GM23338 (cell line): Measurements from ENCODE around the gene AVPR1B. TPM values are rescaled to one million over a fixed set of nuclear protein-coding genes. Genes with fewer than 3 reads are reported as not detected.

Source experiments
- ATAC-seq: fragments of 200-7000 bp; cut with Tn5 transposase; 3 replicates; pipeline ENCODE4 v1.9.1; 2020
- DNase-seq: peaks from one replicate; pipeline ENCODE4 v3.0.0-alpha.2; 2015; ENCODE audit warnings: low spot score
- H2AFZ ChIP-seq: fragments of 200-600 bp; sonication (generic); 2 replicates; pipeline ENCODE4 v1.8.0; 2016; ENCODE audit warnings: antibody characterized with exemption, mild to moderate bottlenecking, moderate library complexity
- H3F3A ChIP-seq: fragments of 200-600 bp; sonication (generic); replicated peaks from 2 replicates; pipeline ENCODE4 v1.8.0; 2017; ENCODE audit warnings: antibody characterized with exemption, mixed run types, low read depth
- H3K27ac ChIP-seq: fragments of 200-600 bp; sonication (generic); 2 replicates; pipeline ENCODE4 v1.6.1; 2016; ENCODE audit warnings: low read depth
- H3K27me3 ChIP-seq: fragments of 200-600 bp; sonication (generic); 2 replicates; pipeline ENCODE4 v1.8.0; 2016; ENCODE audit warnings: mild to moderate bottlenecking, mixed run types, moderate library complexity; ENCODE audit not compliant: insufficient read depth
- H3K36me3 ChIP-seq: fragments of 200-600 bp; sonication (generic); 2 replicates; pipeline ENCODE4 v1.8.0; 2016; ENCODE audit warnings: mild to moderate bottlenecking; ENCODE audit not compliant: insufficient read depth
- H3K4me1 ChIP-seq: fragments of 200-600 bp; sonication (generic); 2 replicates; pipeline ENCODE4 v1.8.0; 2016; ENCODE audit warnings: mild to moderate bottlenecking, moderate library complexity; ENCODE audit not compliant: insufficient read depth
- H3K4me2 ChIP-seq: fragments of 200-600 bp; sonication (generic); 2 replicates; pipeline ENCODE4 v1.7.1; 2017; ENCODE audit warnings: mixed run types
- H3K4me3 ChIP-seq: fragments of 200-600 bp; sonication (generic); 2 replicates; pipeline ENCODE4 v1.6.1; 2016; ENCODE audit warnings: mixed run types
- H3K79me2 ChIP-seq: fragments of 200-600 bp; sonication (generic); replicated peaks from 2 replicates; pipeline ENCODE4 v1.8.0; 2017; ENCODE audit warnings: mild to moderate bottlenecking; ENCODE audit not compliant: insufficient read depth
- H3K9me2 ChIP-seq: fragments of 200-600 bp; sonication (generic); 2 replicates; pipeline ENCODE4 v1.8.0; 2017; ENCODE audit not compliant: insufficient read depth
- H4K20me1 ChIP-seq: fragments of 200-600 bp; sonication (generic); replicated peaks from 2 replicates; pipeline ENCODE4 v1.8.0; 2017; ENCODE audit warnings: mild to moderate bottlenecking; ENCODE audit not compliant: insufficient read depth
- H3K27ac Mint-ChIP-seq: 2 replicates; pipeline ENCODE4 v1.8.0; 2020; ENCODE audit warnings: inconsistent platforms, mild to moderate bottlenecking, moderate library complexity, mixed read lengths
- H3K27me3 Mint-ChIP-seq: 3 replicates; pipeline ENCODE4 v1.8.0; 2022; ENCODE audit warnings: low read depth, mild to moderate bottlenecking, moderate library complexity, mixed read lengths, inconsistent platforms; ENCODE audit not compliant: insufficient read depth, poor library complexity
- H3K36me3 Mint-ChIP-seq: 3 replicates; pipeline ENCODE4 v1.8.0; 2021; ENCODE audit warnings: low read depth, mild to moderate bottlenecking, inconsistent platforms, moderate library complexity, mixed read lengths
- H3K4me1 Mint-ChIP-seq: 3 replicates; pipeline ENCODE4 v1.8.0; 2020; ENCODE audit warnings: mild to moderate bottlenecking, inconsistent platforms, mixed read lengths
- H3K4me3 Mint-ChIP-seq: 3 replicates; pipeline ENCODE4 v1.8.0; 2021; ENCODE audit warnings: moderate library complexity, mild to moderate bottlenecking, inconsistent platforms, mixed read lengths
- H3K9me3 Mint-ChIP-seq: 3 replicates; pipeline ENCODE4 v1.8.0; 2020; ENCODE audit warnings: moderate library complexity, mild to moderate bottlenecking, inconsistent platforms, mixed read lengths
- CREB1 ChIP-seq: fragments of 250-450 bp; sonication (Bioruptor Pico); IDR thresholded peaks from 2 replicates; pipeline ENCODE4 v1.5.0; 2020; ENCODE audit warnings: low read depth, mild to moderate bottlenecking, moderate library complexity
- EZH2 ChIP-seq: fragments of 200-600 bp; sonication (generic); IDR thresholded peaks from one replicate; pipeline ENCODE4 v1.8.0; 2017; ENCODE audit warnings: antibody characterized with exemption, mild to moderate bottlenecking, low read depth; ENCODE audit not compliant: unreplicated experiment
- EZH2phosphoT487 ChIP-seq: fragments of 200-600 bp; sonication (generic); IDR thresholded peaks from one replicate; pipeline ENCODE4 v1.8.1; 2018; ENCODE audit warnings: antibody characterized with exemption; ENCODE audit not compliant: unreplicated experiment
- JUNB ChIP-seq: IDR thresholded peaks from one replicate; pipeline ENCODE4 v1.6.1; 2016; ENCODE audit warnings: antibody characterized with exemption; ENCODE audit not compliant: unreplicated experiment
- NANOG ChIP-seq: IDR thresholded peaks from 2 replicates; pipeline ENCODE4 v1.6.1; 2016; ENCODE audit warnings: antibody characterized with exemption, borderline replicate concordance
- POLR2AphosphoS5 ChIP-seq: IDR thresholded peaks from 2 replicates; pipeline ENCODE4 v1.6.1; 2016; ENCODE audit warnings: antibody characterized with exemption, low read depth
- STAT1 ChIP-seq: IDR thresholded peaks from one replicate; pipeline ENCODE4 v1.6.1; 2016; ENCODE audit warnings: antibody characterized with exemption; ENCODE audit not compliant: unreplicated experiment
- ZNF114 ChIP-seq: fragments of 250-450 bp; sonication (Bioruptor Pico); IDR thresholded peaks from 2 replicates; pipeline ENCODE4 v1.5.0; 2020; ENCODE audit warnings: mild to moderate bottlenecking, moderate library complexity
- ZNF331 ChIP-seq: fragments of 250-450 bp; sonication (Bioruptor Pico); IDR thresholded peaks from 2 replicates; pipeline ENCODE4 v1.5.0; 2020; ENCODE audit warnings: low read depth, mild to moderate bottlenecking, moderate library complexity
- polyA plus RNA-seq: library from polyadenylated mRNA; unstranded; fragments of >200 nt; fragmentation: Nextera tagmentation; extraction: Ambion mirVana; gene quantifications from 2 replicates; pipeline ENCODE4 v1.2.1, GENCODE V29; 2016
- total RNA-seq: library from RNA; depleted of rRNA; stranded (reverse); fragments of >200 nt; shearing (Covaris generic); gene quantifications from 2 replicates; pipeline ENCODE4 v1.2.3, GENCODE V29; 2014
- TF ChIP-seq, protein P1 (sequence below): fragments of 250-450 bp; sonication (Bioruptor Pico); IDR thresholded peaks from 2 replicates; pipeline ENCODE4 v1.5.0; 2020; ENCODE audit warnings: mild to moderate bottlenecking, moderate library complexity
- TF ChIP-seq, protein P2 (sequence below): IDR thresholded peaks from one replicate; pipeline ENCODE4 v1.6.1; 2018; ENCODE audit warnings: antibody characterized with exemption; ENCODE audit not compliant: unreplicated experiment
- TF ChIP-seq, protein P3 (sequence below), 2 experiments: fragments of 200-600 bp in 1 of 2; sonication (generic) in 1 of 2; conservative IDR thresholded peaks; 2 replicates each; pipeline versions ENCODE4 v1.5.1 to v1.6.1; 2016 to 2017; ENCODE audit warnings: antibody characterized with exemption in 2 of 2, low read depth in 2 of 2, mild to moderate bottlenecking in 2 of 2, moderate library complexity in 1 of 2
- TF ChIP-seq, protein P4 (sequence below): IDR thresholded peaks from 2 replicates; pipeline ENCODE4 v1.6.1; 2016; ENCODE audit warnings: antibody characterized with exemption

Gene AVPR1B
- total and polyA plus RNA-seq, 2 experiments from 2014 or later = 0.24 to 0.52 TPM

DNA sequence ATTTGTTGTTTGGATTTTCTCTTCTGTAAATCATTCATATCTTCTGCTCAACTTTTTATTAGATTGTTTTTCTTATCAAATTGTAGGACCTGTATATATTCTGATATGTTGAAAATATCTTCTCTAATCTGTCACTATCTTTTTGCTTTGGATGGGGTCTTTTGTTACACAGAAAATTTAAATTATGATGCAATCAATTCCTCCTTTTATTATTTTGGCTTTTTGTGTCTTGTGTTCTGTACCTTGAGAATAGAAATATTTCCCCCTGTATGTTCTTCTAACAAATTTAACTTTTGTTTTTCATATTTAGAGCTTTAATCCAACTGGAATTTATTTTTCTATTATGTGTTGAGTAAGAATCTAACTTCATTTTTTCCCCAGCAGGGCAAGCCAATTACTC, 3.2 kb upstream of the AVPR1B start:
- peaks cover 29% of the 10 kb centered on the region for H3K27me3 ChIP-seq
- no peaks in the 10 kb centered on the region for H4K20me1 ChIP-seq
- no peak overlapping the region for H2AFZ ChIP-seq
- H3K9me2 ChIP-seq = no peaks in the 10 kb centered on the region
- Mint-ChIP-seq H3K27me3 (peaks cover 24% of the 10 kb centered on the region), H3K36me3 (no peaks in the 10 kb centered on the region; the same call in 2 of the 3 replicates), H3K27ac (no peak overlapping the region), H3K9me3 (peaks cover 27% of the 10 kb centered on the region), H3K4me3 (no peak overlapping the region), H3K4me1 (peaks cover 10% of the 10 kb centered on the region; the same call in 2 of the 3 replicates)
- H3K27ac ChIP-seq = no peak overlapping the region
- peaks cover 4% of the 10 kb centered on the region; the same call in 1 of the 2 replicates for H3F3A ChIP-seq
- no peak overlapping the region for H3K4me2 ChIP-seq
- H3K4me1 ChIP-seq = peaks cover 3% of the 10 kb centered on the region; the same call in 1 of the 2 replicates
- ATAC-seq = no peak
- no peaks in the 10 kb centered on the region for H3K36me3 ChIP-seq
- DNase-seq = no peak
- no peaks in the 10 kb centered on the region for H3K79me2 ChIP-seq
- TF ChIP-seq, protein P1, sequence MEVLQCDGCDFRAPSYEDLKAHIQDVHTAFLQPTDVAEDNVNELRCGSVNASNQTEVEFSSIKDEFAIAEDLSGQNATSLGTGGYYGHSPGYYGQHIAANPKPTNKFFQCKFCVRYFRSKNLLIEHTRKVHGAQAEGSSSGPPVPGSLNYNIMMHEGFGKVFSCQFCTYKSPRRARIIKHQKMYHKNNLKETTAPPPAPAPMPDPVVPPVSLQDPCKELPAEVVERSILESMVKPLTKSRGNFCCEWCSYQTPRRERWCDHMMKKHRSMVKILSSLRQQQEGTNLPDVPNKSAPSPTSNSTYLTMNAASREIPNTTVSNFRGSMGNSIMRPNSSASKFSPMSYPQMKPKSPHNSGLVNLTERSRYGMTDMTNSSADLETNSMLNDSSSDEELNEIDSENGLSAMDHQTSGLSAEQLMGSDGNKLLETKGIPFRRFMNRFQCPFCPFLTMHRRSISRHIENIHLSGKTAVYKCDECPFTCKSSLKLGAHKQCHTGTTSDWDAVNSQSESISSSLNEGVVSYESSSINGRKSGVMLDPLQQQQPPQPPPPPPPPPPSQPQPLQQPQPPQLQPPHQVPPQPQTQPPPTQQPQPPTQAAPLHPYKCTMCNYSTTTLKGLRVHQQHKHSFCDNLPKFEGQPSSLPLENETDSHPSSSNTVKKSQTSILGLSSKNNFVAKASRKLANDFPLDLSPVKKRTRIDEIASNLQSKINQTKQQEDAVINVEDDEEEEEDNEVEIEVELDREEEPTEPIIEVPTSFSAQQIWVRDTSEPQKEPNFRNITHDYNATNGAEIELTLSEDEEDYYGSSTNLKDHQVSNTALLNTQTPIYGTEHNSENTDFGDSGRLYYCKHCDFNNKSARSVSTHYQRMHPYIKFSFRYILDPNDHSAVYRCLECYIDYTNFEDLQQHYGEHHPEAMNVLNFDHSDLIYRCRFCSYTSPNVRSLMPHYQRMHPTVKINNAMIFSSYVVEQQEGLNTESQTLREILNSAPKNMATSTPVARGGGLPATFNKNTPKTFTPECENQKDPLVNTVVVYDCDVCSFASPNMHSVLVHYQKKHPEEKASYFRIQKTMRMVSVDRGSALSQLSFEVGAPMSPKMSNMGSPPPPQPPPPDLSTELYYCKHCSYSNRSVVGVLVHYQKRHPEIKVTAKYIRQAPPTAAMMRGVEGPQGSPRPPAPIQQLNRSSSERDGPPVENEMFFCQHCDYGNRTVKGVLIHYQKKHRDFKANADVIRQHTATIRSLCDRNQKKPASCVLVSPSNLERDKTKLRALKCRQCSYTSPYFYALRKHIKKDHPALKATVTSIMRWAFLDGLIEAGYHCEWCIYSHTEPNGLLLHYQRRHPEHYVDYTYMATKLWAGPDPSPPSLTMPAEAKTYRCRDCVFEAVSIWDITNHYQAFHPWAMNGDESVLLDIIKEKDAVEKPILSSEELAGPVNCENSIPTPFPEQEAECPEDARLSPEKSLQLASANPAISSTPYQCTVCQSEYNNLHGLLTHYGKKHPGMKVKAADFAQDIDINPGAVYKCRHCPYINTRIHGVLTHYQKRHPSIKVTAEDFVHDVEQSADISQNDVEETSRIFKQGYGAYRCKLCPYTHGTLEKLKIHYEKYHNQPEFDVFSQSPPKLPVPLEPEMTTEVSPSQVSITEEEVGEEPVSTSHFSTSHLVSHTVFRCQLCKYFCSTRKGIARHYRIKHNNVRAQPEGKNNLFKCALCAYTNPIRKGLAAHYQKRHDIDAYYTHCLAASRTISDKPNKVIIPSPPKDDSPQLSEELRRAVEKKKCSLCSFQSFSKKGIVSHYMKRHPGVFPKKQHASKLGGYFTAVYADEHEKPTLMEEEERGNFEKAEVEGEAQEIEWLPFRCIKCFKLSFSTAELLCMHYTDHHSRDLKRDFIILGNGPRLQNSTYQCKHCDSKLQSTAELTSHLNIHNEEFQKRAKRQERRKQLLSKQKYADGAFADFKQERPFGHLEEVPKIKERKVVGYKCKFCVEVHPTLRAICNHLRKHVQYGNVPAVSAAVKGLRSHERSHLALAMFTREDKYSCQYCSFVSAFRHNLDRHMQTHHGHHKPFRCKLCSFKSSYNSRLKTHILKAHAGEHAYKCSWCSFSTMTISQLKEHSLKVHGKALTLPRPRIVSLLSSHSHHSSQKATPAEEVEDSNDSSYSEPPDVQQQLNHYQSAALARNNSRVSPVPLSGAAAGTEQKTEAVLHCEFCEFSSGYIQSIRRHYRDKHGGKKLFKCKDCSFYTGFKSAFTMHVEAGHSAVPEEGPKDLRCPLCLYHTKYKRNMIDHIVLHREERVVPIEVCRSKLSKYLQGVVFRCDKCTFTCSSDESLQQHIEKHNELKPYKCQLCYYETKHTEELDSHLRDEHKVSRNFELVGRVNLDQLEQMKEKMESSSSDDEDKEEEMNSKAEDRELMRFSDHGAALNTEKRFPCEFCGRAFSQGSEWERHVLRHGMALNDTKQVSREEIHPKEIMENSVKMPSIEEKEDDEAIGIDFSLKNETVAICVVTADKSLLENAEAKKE (CRISPR knock-in tag) = no peak
- TF ChIP-seq, protein P2, sequence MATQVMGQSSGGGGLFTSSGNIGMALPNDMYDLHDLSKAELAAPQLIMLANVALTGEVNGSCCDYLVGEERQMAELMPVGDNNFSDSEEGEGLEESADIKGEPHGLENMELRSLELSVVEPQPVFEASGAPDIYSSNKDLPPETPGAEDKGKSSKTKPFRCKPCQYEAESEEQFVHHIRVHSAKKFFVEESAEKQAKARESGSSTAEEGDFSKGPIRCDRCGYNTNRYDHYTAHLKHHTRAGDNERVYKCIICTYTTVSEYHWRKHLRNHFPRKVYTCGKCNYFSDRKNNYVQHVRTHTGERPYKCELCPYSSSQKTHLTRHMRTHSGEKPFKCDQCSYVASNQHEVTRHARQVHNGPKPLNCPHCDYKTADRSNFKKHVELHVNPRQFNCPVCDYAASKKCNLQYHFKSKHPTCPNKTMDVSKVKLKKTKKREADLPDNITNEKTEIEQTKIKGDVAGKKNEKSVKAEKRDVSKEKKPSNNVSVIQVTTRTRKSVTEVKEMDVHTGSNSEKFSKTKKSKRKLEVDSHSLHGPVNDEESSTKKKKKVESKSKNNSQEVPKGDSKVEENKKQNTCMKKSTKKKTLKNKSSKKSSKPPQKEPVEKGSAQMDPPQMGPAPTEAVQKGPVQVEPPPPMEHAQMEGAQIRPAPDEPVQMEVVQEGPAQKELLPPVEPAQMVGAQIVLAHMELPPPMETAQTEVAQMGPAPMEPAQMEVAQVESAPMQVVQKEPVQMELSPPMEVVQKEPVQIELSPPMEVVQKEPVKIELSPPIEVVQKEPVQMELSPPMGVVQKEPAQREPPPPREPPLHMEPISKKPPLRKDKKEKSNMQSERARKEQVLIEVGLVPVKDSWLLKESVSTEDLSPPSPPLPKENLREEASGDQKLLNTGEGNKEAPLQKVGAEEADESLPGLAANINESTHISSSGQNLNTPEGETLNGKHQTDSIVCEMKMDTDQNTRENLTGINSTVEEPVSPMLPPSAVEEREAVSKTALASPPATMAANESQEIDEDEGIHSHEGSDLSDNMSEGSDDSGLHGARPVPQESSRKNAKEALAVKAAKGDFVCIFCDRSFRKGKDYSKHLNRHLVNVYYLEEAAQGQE = no peak
- TF ChIP-seq NANOG (no peak), EZH2 (no peak), EZH2phosphoT487 (no peak), POLR2AphosphoS5 (no peak), ZNF331 (CRISPR knock-in tag) (no peak), JUNB (no peak), CREB1 (no peak), STAT1 (no peak), ZNF114 (CRISPR knock-in tag) (no peak)
- TF ChIP-seq, protein P3, sequence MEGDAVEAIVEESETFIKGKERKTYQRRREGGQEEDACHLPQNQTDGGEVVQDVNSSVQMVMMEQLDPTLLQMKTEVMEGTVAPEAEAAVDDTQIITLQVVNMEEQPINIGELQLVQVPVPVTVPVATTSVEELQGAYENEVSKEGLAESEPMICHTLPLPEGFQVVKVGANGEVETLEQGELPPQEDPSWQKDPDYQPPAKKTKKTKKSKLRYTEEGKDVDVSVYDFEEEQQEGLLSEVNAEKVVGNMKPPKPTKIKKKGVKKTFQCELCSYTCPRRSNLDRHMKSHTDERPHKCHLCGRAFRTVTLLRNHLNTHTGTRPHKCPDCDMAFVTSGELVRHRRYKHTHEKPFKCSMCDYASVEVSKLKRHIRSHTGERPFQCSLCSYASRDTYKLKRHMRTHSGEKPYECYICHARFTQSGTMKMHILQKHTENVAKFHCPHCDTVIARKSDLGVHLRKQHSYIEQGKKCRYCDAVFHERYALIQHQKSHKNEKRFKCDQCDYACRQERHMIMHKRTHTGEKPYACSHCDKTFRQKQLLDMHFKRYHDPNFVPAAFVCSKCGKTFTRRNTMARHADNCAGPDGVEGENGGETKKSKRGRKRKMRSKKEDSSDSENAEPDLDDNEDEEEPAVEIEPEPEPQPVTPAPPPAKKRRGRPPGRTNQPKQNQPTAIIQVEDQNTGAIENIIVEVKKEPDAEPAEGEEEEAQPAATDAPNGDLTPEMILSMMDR (conservative IDR thresholded peaks at IDR 0.05; ENCODE audit: low read depth in 2 of 2) = no peak
- TF ChIP-seq, protein P4, sequence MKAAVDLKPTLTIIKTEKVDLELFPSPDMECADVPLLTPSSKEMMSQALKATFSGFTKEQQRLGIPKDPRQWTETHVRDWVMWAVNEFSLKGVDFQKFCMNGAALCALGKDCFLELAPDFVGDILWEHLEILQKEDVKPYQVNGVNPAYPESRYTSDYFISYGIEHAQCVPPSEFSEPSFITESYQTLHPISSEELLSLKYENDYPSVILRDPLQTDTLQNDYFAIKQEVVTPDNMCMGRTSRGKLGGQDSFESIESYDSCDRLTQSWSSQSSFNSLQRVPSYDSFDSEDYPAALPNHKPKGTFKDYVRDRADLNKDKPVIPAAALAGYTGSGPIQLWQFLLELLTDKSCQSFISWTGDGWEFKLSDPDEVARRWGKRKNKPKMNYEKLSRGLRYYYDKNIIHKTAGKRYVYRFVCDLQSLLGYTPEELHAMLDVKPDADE = no peak
- H3K4me3 ChIP-seq = no peak overlapping the region
